ENCODE measurements around the gene SEMA3F. TPM values are rescaled to one million over a fixed set of nuclear protein-coding genes. Genes with fewer than 3 reads are reported as not detected.

SEMA3F gene
- total RNA-seq, 1 experiment from 2014 or later, result 69.6 TPM

DNA sequence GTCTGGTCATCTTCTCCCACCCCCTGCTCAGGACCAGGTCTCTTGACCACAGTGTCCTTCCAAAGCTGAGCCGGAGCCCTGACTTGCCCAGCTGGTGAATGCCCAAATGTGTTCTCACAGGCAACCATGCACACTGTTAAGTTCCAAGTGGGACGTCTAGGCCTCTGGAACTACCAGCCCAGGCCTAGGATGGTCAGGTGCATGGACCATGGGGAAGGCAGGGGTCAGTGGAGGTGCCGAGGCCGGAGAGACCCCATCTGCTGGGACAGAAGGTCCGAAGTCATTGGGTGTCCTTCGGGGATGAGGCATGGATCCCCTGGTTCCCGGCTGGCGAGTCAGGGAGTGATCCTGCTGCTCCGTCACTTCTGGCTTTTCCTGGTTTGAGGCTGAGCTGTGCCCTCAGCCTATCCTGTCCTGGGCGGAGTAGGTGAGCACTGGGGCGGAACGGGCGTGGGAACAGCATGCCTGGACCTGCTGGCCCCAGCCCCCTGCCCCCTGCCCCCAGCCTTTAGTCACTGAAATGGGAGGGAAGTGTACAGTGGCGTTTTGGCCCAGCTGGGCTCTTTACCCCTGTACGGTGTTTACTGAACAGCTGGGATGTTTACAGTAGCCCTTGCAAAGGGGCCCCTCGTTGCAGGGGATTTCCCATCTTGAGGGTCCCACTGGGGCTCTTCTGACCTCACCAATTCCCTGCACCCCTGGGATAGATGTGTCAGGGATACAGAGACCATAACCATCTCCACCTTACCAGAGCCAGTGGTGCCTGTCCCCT lies 12.1 kb downstream of the SEMA3F start:
- Histone ChIP-seq H3K36me3 (ENCODE audit: control insufficient read depth, insufficient read depth, low read length) (no peaks in the 10 kb centered on the region), H3K9me3 (ENCODE audit: control insufficient read depth, insufficient read depth, low read depth, low read length) (no peaks in the 10 kb centered on the region), H3K4me3 (ENCODE audit: low read depth in 2 of 2, low read length in 2 of 2) (no peak overlapping the region), H3K27ac (ENCODE audit: low read length) (peak overlapping the region; percentile 96), H3K4me1 (ENCODE audit: control insufficient read depth, insufficient read depth, low read length) (peaks cover 97% of the 10 kb centered on the region), H3K27me3 (ENCODE audit: control insufficient read depth, insufficient read depth, low read length) (no peaks in the 10 kb centered on the region)
- DNase-seq (ENCODE audit: low read depth, low spot score) (no peak), ATAC-seq (peak; percentile 8)
- ChIA-PET CTCF (no interaction called here), POLR2A (no interaction called here)
- intact Hi-C loops (cut with micrococcal nuclease; ENCODE audit: unreplicated experiment), result no loop called here
- TF ChIP-seq SIN3A (IDR thresholded peaks at IDR 0.05; ENCODE audit: borderline replicate concordance, insufficient read depth, low read depth, low read length), result no peak
- TF ChIP-seq, protein P1, sequence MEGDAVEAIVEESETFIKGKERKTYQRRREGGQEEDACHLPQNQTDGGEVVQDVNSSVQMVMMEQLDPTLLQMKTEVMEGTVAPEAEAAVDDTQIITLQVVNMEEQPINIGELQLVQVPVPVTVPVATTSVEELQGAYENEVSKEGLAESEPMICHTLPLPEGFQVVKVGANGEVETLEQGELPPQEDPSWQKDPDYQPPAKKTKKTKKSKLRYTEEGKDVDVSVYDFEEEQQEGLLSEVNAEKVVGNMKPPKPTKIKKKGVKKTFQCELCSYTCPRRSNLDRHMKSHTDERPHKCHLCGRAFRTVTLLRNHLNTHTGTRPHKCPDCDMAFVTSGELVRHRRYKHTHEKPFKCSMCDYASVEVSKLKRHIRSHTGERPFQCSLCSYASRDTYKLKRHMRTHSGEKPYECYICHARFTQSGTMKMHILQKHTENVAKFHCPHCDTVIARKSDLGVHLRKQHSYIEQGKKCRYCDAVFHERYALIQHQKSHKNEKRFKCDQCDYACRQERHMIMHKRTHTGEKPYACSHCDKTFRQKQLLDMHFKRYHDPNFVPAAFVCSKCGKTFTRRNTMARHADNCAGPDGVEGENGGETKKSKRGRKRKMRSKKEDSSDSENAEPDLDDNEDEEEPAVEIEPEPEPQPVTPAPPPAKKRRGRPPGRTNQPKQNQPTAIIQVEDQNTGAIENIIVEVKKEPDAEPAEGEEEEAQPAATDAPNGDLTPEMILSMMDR (IDR thresholded peaks at IDR 0.05), result no peak
- no TSS peak for BruUV-seq (replicated peaks)
- in situ Hi-C loops (cut with HindIII; ENCODE audit: low pct_unique_long_range_greater_than_20kb, low sequenced_read_pairs), result no loop called here

DNA sequence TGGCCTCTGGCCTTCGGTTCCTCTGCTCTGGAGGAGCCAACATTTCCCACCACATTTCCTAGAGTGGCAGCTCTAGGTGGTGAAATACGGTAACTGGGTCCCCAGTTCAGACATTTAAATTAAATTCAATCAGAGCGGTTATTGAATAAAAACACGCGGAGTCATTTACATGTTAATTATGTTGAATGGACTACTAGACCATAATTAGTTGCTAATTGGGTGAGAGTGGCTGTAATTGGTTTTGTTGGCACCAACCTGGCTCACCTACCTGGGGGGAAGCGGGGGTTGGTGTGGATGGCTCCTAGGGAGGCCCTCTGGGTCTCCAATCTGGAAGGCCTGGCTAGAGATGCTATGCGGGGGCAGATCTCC lies 12.7 kb downstream of the SEMA3F start:
- no TSS peak for BruUV-seq (replicated peaks)
- no peak overlapping the region for H3K4me3 ChIP-seq (ENCODE audit: low read depth in 2 of 2, low read length in 2 of 2)
- no peaks in the 10 kb centered on the region for H3K9me3 ChIP-seq (ENCODE audit: control insufficient read depth, insufficient read depth, low read depth, low read length)
- POLR2A ChIA-PET, result no interaction called here
- no peaks in the 10 kb centered on the region for H3K27me3 ChIP-seq (ENCODE audit: control insufficient read depth, insufficient read depth, low read length)
- TF ChIP-seq, protein P2, sequence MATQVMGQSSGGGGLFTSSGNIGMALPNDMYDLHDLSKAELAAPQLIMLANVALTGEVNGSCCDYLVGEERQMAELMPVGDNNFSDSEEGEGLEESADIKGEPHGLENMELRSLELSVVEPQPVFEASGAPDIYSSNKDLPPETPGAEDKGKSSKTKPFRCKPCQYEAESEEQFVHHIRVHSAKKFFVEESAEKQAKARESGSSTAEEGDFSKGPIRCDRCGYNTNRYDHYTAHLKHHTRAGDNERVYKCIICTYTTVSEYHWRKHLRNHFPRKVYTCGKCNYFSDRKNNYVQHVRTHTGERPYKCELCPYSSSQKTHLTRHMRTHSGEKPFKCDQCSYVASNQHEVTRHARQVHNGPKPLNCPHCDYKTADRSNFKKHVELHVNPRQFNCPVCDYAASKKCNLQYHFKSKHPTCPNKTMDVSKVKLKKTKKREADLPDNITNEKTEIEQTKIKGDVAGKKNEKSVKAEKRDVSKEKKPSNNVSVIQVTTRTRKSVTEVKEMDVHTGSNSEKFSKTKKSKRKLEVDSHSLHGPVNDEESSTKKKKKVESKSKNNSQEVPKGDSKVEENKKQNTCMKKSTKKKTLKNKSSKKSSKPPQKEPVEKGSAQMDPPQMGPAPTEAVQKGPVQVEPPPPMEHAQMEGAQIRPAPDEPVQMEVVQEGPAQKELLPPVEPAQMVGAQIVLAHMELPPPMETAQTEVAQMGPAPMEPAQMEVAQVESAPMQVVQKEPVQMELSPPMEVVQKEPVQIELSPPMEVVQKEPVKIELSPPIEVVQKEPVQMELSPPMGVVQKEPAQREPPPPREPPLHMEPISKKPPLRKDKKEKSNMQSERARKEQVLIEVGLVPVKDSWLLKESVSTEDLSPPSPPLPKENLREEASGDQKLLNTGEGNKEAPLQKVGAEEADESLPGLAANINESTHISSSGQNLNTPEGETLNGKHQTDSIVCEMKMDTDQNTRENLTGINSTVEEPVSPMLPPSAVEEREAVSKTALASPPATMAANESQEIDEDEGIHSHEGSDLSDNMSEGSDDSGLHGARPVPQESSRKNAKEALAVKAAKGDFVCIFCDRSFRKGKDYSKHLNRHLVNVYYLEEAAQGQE (IDR thresholded peaks at IDR 0.05; ENCODE audit: insufficient read depth in 1 of 2, low read depth in 2 of 2, low read length in 1 of 2), result no peak
- TF ChIP-seq, protein P1 (IDR thresholded peaks at IDR 0.05), result no peak
- TF ChIP-seq TCF7L2 (IDR thresholded peaks at IDR 0.05; ENCODE audit: low read depth, low read length) (no peak), POLR2AphosphoS5 (IDR thresholded peaks at IDR 0.05; ENCODE audit: low read depth, low read length) (no peak), SIN3A (IDR thresholded peaks at IDR 0.05; ENCODE audit: borderline replicate concordance, insufficient read depth, low read depth, low read length) (no peak)
- peak overlapping the region; percentile 82 for H3K27ac ChIP-seq (ENCODE audit: low read length)
- CTCF ChIA-PET, result no interaction called here
- DNase-seq (ENCODE audit: low read depth, low spot score) (no peak), ATAC-seq (no peak)
- no peaks in the 10 kb centered on the region for H3K36me3 ChIP-seq (ENCODE audit: control insufficient read depth, insufficient read depth, low read length)
- intact Hi-C loops (cut with micrococcal nuclease; ENCODE audit: unreplicated experiment), result no loop called here
- H3K4me1 ChIP-seq (ENCODE audit: control insufficient read depth, insufficient read depth, low read length), result peaks cover 97% of the 10 kb centered on the region
- in situ Hi-C loops (cut with HindIII; ENCODE audit: low pct_unique_long_range_greater_than_20kb, low sequenced_read_pairs), result no loop called here
